ENCODE data around the gene HMGCS2.
A peak's percentile ranks its signal among the peaks of the same experiment; 100 is the strongest.
"Not testable (repeated sequence)": the region's sequence is repeated elsewhere in the genome, so short reads cannot be mapped to it uniquely, and the experiment has no call there.

HMGCS2 gene

DNA sequence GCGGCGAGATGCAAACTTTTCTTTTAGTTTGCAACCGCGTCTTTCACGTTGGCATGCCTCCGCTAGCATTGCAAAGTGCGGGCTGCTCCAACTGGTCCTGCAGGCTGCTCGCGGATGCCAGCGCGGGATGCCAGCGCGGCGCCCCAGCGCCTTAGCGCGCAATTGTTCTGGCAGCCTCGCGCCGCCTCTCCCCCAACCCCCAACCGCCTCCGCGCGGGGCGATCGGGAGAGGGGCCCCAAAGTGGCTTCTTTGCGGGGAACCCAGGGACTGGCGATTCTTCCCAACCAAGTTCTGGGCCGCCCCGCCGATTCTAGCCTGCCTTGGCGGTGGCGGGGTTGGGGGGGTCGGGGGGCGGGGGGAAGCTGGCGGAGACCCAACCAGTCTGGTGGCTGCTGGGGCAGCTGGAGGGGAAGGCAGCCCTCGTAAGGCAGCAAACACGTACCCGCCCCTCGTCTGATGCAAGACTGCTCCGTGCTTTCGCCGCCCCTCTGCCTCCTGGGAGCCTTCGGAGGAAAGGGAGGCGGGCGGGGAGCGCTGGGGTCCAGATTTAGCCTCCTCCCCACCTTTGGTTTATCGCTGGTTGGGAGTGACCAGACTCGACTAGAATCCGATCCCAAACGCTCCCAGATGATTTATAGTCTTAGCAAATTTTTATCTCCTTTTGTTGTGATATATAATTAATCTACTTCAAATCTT lies 56.2 kb downstream of the HMGCS2 start:
- peaks cover 25% of the 10 kb centered on the region for H3K4me1 Mint-ChIP-seq
- ATAC-seq, result peak; percentile 41
- no peaks in the 10 kb centered on the region for H3K36me3 Mint-ChIP-seq
- peaks cover 12% of the 10 kb centered on the region for H3K27me3 Mint-ChIP-seq
- H3K27ac Mint-ChIP-seq, result peak overlapping the region; percentile 65
- peak overlapping the region; percentile 84 for H3K4me3 Mint-ChIP-seq
- no peaks in the 10 kb centered on the region for H3K9me3 Mint-ChIP-seq

DNA sequence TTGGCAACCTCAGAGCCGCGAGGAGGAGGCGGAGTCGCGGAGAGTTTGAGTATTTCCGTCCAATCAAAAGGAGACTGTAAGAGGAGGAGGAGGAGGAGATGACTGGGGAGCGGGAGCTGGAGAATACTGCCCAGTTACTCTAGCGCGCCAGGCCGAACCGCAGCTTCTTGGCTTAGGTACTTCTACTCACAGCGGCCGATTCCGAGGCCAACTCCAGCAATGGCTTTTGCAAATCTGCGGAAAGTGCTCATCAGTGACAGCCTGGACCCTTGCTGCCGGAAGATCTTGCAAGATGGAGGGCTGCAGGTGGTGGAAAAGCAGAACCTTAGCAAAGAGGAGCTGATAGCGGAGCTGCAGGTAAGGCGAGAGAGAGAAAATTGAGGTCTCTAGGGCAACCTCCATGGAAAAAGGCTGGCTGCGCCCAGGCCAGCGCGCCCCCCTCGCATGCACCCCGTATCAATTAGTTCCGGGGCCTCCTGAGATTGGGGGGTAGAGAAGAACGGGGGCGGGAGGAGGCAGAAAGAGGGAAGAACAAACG lies 56.8 kb downstream of the HMGCS2 start, which contains the start of gene PHGDH:
Gene PHGDH, plus strand, starts transcription at position 131 of the 538 bp plus-strand sequence. Its CDS starts 89 bp downstream, at position 220.
- H3K27ac Mint-ChIP-seq, result peak within 1 kb of the TSS; percentile 65
- H3K36me3 Mint-ChIP-seq, result no peaks in the 10 kb centered on the region
- H3K4me1 Mint-ChIP-seq, result peaks cover 25% of the 10 kb centered on the region
- peak; percentile 67 for ATAC-seq
- peak within 1 kb of the TSS; percentile 84 for H3K4me3 Mint-ChIP-seq
- peaks cover 17% of the 10 kb centered on the region for H3K27me3 Mint-ChIP-seq
- H3K9me3 Mint-ChIP-seq, result no peaks in the 10 kb centered on the region

DNA sequence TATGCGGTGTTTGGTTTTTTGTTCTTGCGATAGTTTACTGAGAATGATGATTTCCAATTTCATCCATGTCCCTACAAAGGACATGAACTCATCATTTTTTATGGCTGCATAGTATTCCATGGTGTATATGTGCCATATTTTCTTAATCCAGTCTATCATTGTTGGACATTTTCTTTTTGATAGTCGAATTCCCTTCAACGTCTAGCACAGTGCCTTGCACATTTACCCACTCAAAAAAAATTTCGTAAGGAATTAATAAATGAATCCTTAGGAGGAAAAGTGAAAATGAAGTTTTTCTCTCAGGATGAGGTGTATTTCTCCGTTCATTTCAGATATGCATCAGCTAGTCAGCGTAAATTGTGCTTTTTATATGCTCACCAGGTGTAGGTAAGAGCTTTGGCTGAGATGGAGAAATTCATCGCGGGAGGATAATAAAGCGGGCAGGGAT lies 57.3 kb downstream of the HMGCS2 start:
- H3K4me1 Mint-ChIP-seq, result peaks cover 25% of the 10 kb centered on the region
- H3K27me3 Mint-ChIP-seq, result peaks cover 17% of the 10 kb centered on the region
- peak overlapping the region; percentile 65 for H3K27ac Mint-ChIP-seq
- not testable (repeated sequence) for H3K9me3 Mint-ChIP-seq, H3K36me3 Mint-ChIP-seq, ATAC-seq
- H3K4me3 Mint-ChIP-seq, result peak overlapping the region; percentile 84

DNA sequence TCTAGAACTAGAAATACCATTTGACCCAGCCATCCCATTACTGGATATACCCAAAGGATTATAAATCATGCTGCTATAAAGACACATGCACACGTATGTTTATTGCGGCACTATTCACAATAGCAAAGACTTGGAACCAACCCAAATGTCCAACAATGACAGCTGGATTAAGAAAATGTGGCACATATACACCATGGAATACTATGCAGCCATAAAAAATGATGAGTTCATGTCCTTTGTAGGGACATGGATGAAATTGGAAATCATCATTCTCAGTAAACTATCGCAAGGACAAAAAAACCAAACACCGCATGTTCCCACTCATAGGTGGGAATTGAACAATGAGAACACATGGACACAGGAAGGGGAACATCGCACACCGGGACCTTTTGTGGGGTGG lies 62.1 kb downstream of the HMGCS2 start:
- Mint-ChIP-seq H3K27me3 (peaks cover 26% of the 10 kb centered on the region), H3K9me3 (peaks cover 12% of the 10 kb centered on the region)
- not testable (repeated sequence) for ATAC-seq, H3K4me1 Mint-ChIP-seq, H3K27ac Mint-ChIP-seq, H3K4me3 Mint-ChIP-seq, H3K36me3 Mint-ChIP-seq

- peaks cover 8% of the 10 kb centered on the region for H3K36me3 Mint-ChIP-seq
- no peak overlapping the region for H3K27ac Mint-ChIP-seq
- ATAC-seq, result no peak
- H3K9me3 Mint-ChIP-seq, result peaks cover 23% of the 10 kb centered on the region
- peaks cover 47% of the 10 kb centered on the region for H3K27me3 Mint-ChIP-seq
- H3K4me3 Mint-ChIP-seq, result no peak overlapping the region
- H3K4me1 Mint-ChIP-seq, result no peaks in the 10 kb centered on the region
Observed at GRCh38 chr1:119703666-119704450, 64.8 kb downstream of the HMGCS2 start.

DNA sequence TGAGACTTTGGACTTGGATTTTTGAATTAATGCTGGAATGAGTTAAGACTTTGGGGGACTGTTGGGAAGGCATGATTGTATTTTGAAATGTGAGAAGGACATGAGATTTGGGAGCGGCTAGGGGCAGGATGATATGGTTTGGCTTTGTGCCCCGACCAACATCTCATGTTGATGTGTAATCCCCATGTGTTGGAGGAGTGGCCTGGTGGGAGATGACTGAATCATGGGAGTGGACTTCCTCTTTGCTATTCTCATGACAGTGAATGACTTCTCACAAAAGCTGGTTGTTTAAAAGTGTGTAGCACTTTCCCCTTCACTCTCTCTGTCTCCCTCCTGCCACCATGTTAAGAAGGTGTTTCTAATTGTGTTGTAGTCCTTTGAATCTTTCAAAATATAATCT lies 66.3 kb downstream of the HMGCS2 start:
- H3K36me3 Mint-ChIP-seq, result peaks cover 8% of the 10 kb centered on the region
- no peak overlapping the region for H3K27ac Mint-ChIP-seq
- H3K4me3 Mint-ChIP-seq, result no peak overlapping the region
- peaks cover 54% of the 10 kb centered on the region for H3K27me3 Mint-ChIP-seq
- peaks cover 23% of the 10 kb centered on the region for H3K9me3 Mint-ChIP-seq
- no peaks in the 10 kb centered on the region for H3K4me1 Mint-ChIP-seq
- ATAC-seq, result no peak

DNA sequence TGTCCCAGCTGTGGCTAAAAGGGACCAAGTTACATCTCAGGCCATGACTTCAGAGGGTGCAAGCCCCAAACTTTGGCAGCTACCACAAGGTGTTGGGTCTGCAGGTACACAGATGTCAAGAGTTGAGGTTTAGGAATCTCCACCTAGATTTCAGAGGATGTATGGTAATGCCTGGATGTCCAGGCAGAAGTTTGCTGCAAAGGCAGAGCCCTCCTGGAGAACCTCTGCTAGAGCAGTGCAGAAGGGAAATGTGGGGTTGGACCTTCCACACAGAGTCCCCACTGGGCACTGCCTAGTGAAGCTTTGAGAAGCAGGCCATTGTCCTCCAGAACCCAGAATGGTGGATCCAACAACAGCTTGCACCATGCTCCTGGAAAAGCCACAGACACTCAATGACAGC lies 67.0 kb downstream of the HMGCS2 start:
- Mint-ChIP-seq H3K27ac (no peak overlapping the region), H3K36me3 (peaks cover 8% of the 10 kb centered on the region), H3K9me3 (peaks cover 23% of the 10 kb centered on the region), H3K27me3 (peaks cover 50% of the 10 kb centered on the region), H3K4me3 (no peak overlapping the region), H3K4me1 (no peaks in the 10 kb centered on the region)
- ATAC-seq, result no peak

- Mint-ChIP-seq H3K9me3 (peaks cover 22% of the 10 kb centered on the region), H3K27ac (no peak overlapping the region), H3K4me1 (no peaks in the 10 kb centered on the region), H3K27me3 (peaks cover 48% of the 10 kb centered on the region), H3K4me3 (no peak overlapping the region), H3K36me3 (peaks cover 8% of the 10 kb centered on the region)
- ATAC-seq, result no peak
Observed at GRCh38 chr1:119700326-119700725, 68.4 kb downstream of the HMGCS2 start.

Data from stimulated activated memory B cell treated with anti-CD40 and anti-IgM and Interleukin-4, amounts not matched to agents 10 μg/mL and 1 μg/mL and 100 μg/mL, for 72 hours (primary cell).